22Rv1 (cell line): Measurements from ENCODE around the gene P2RX2.

Experiments used
- CTCF ChIP-seq: fragments of 450-650 bp; IDR thresholded peaks from 2 replicates; pipeline ENCODE4 v1.5.1; 2017; ENCODE audit warnings: mild to moderate bottlenecking
- ZFX ChIP-seq: fragments of 450-650 bp; IDR thresholded peaks from 2 replicates; pipeline ENCODE4 v1.6.1; 2017; ENCODE audit warnings: antibody characterized with exemption, borderline replicate concordance

DNA sequence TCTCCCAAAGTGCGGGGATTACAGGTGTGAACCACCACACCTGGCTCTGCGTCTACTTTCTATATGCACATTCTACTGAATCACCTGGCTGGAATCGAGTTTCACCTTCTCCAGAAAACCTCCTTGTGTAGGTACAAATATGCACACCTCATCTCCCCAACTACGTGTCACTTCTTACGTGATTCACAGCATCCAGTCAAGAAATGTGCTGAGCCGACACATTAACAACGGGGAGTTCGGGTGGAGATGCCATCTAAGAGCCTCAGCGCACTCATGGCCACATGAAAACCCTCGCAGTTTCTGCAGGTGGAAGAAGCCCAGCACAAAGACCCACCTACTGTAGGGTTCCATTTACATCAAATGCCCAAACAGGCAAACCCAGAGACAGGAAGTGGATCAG, 29.3 kb downstream of the P2RX2 start:
- no peak for TF ChIP-seq CTCF
- no peak for TF ChIP-seq ZFX
